OCI-LY1 (cell line): ENCODE measurements around the gene EMP3.

Experiments
- CTCF ChIP-seq: fragments of 200-600 bp; sonication (generic), shearing (Covaris generic); IDR thresholded peaks from 2 replicates; pipeline ENCODE4 v1.5.1; 2017; ENCODE audit warnings: mild to moderate bottlenecking, antibody characterized with exemption, low read length, moderate library complexity, mixed read lengths
- EZH2 ChIP-seq: fragments of 200-600 bp; sonication (generic), shearing (Covaris generic); IDR thresholded peaks from 2 replicates; pipeline ENCODE4 v1.8.0; 2017; ENCODE audit warnings: borderline replicate concordance, mixed run types, mild to moderate bottlenecking, antibody characterized with exemption, low read length, moderate library complexity, mixed read lengths

DNA sequence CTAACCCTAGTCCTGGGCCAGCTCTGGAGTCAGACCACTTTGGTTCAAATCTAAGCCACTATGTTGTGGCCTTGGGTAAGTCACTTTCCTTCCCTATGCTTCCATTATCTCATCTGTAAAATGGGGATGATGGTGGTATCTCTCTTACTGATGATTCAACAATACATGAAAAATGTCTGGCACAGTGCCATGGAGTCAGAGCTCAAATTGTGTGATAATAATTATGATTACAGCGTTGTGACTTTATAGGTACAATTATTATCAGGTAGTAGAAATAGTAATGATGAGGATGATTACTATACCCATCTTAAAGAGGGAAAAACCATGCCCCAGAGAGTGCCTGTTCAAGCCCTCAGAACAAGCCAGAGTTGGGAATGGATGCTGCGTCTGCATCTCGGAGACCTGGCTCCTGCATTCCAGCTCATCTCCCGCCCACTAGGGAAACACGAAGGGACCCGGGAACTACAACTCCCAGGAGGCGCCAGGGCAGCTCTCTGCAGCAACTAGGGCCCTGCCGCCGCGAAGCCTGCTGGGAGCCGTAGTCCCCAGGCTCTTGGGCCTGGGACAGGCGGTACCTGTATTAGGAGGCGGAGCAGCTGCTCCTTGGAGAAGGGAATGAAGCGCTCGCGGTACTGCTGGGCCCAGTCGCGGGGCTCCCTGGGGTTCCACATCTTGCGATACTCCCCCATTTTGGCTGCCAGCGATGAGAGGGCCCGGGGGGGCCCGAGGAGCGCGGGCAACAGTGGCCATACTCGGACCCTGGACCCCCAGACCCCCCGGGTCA, 37.6 kb downstream of the EMP3 start:
- TF ChIP-seq CTCF (no peak), EZH2 (no peak)
